ENCODE data around the gene CDK2. TPM values are rescaled to one million over a fixed set of nuclear protein-coding genes. Genes with fewer than 3 reads are reported as not detected.

The CDK2 gene
- total and polyA plus RNA-seq, 9 of the 15 experiments (the other 6 are each of a cell fraction or from before 2014, with no cell fraction given): 17.4 to 213 (median 109) TPM

- TF ChIP-seq RERE (CRISPR knock-in tag; IDR thresholded peaks at IDR 0.05; ENCODE audit: borderline replicate concordance) (no peak), CLOCK (CRISPR knock-in tag; IDR thresholded peaks at IDR 0.05; ENCODE audit: borderline replicate concordance) (no peak), ZNF184 (CRISPR knock-in tag; IDR thresholded peaks at IDR 0.05) (no peak), FOXA1 (IDR thresholded peaks at IDR 0.05; ENCODE audit: borderline replicate concordance) (no peak), ZNF589 (CRISPR knock-in tag; IDR thresholded peaks at IDR 0.05; ENCODE audit: low read depth) (no peak), ARID2 (IDR thresholded peaks at IDR 0.05) (peak; percentile 100), RB1 (IDR thresholded peaks at IDR 0.05; ENCODE audit: low read depth) (peak; percentile 14; the same call in 1 of the 2 replicates), TEAD4 (IDR thresholded peaks at IDR 0.05; ENCODE audit: low read length) (peak; percentile 51; the same call in 1 of the 2 replicates), TEAD4 (CRISPR knock-in tag; IDR thresholded peaks at IDR 0.05; ENCODE audit: borderline replicate concordance) (no peak), ZNF277 (CRISPR knock-in tag; IDR thresholded peaks at IDR 0.05; ENCODE audit: borderline replicate concordance) (no peak), NRF1 (conservative IDR thresholded peaks at IDR 0.05 in 1 of 2, IDR thresholded peaks at IDR 0.05 in 1 of 2) (no peak), MNT (conservative IDR thresholded peaks at IDR 0.05) (peak in 1 of 2 experiments; percentile 35; a peak in 1 of 4 replicates), ETV5 (CRISPR knock-in tag; IDR thresholded peaks at IDR 0.05; ENCODE audit: low read depth) (0 out of 2 replicates have a peak, but pooled peaks have one; percentile 45), KAT8 (IDR thresholded peaks at IDR 0.05; ENCODE audit: low read depth) (no peak), BMI1 (IDR thresholded peaks at IDR 0.05; ENCODE audit: low read length) (no peak), JUNB (CRISPR knock-in tag; conservative IDR thresholded peaks at IDR 0.05) (no peak), SAFB2 (IDR thresholded peaks at IDR 0.05; ENCODE audit: borderline replicate concordance, low read depth, low read length, severe bottlenecking) (no peak)
These were observed 6.4 kb downstream of the CDK2 start (continued) for GRCh38 chr12:55972911-55973598.
